GM18858 (cell line): Measurements from ENCODE around the gene COBL.

Experiments used
- ATAC-seq: cut with Tn5 transposase; IDR thresholded peaks from one replicate; pipeline ENCODE4 v1.9.1; 2021; ENCODE audit not compliant: unreplicated experiment

COBL gene

DNA sequence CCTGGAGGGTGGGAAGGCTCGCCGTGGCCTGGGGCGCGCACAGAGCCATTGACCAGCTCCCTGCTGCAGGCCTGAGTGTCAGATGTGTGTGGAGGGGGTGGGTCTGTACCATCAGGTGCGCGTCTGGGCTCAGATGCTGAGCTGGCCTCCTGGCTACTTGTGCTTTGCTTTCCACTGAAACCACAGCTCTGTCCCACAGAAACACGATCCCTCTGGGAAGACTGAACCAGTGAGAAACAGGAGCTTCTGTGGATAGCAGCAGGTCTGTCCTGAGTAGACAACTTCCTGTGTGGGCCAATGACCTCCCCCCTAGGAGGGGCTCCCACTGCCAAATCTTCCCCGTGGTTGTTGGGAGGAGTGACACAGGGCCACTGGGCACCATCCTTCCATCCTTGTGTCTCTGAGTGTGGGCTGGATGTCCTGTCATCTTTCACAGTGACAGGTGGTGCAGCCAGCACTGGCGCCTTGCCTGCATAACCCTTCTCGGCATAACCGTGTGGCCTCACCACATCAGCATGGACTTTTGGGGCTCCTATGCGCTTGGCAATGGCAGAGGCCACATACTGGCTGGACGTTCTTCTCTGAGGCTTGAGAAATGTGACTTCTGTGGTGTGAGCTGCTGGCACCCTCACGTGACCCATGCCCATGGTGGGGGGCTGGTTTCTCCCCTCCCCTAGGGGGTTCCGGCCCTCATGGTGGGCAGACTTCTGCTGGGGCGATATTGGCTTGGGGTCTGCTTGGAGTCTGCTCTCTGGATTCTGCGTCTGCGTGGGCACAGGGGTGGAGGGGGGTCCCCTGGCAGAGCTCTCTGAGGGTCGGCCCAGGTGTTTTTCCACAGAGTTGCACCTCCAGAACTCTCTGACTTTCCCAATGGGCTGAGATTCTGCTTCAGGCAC is 288.4 kb downstream of the COBL start:
- no peak for ATAC-seq

DNA sequence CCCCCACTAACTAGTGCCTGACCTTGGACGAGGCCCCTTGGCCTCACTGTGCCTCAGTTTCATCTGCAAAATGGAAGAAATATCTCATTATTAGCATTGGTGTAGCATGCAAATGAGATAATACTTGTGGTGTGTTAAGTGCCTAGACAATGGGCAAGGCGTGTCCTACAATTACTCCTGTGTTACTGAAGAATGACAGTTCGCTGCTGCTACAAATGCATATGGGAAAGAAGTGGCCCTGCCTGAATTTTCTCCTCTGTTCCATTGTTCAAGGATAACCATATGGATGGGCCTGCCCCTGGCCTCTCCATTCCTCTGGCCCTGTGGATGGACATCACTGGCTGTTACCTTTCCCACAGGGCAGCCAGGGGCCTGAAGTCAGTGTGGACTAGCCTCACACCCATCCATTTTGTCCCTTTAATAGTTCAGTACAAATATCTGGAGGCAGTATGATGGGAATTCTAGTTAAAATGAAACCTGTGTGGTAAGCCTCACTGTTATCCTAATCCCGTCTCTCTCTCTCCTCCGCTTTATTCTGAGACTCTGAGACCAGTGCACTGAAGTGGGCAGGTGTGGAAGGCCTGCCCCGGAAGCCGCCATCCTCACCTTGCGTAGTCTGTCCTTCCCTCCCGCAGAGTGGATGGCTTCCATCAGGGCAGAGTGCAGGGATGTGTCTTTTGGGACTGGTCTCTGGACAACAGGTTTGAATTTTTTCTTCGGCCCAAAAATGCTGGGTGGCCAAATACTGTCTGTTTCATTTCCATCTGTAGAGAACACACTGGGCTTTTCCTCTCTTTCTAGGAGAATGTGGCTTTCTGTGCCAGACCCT is 289.3 kb downstream of the COBL start:
- no peak for ATAC-seq

DNA sequence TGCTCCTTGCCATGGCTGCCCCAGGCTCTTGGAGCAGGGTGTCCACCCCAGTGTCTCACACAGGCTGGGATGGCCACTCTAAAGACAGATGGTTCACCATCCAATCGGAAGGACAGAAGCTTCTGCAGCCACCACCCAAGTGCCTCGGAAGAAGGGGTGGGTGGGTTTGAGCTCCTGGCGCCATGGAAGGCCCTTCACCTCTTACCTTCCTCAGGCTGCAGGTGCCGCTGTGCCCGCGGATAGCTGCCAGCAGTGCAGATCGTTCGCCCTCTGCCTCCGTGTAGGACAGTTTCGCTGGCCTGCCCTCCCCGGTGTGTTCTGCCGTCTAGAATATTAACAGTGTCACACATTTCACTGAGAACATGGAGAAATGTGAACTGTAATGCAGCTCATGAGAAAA is 290.3 kb downstream of the COBL start:
- no peak for ATAC-seq

DNA sequence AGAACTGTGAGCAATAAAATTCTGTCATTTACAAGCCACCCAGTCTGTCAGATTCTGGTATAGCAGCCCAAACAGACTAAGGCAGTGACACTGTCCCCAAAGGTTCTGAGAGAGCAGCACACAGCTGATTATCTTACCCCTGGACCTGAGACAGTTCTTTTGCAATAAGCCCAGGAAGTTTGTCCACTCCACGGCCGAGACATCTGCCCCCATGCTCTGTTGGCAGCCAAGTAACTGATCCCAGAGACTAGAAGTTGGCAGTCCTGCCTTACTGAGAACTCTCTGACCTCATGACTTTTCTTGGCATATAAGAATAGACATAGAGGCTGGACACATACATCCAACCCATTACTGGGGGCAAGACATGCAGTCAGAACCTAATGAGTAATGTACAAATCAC is 290.9 kb downstream of the COBL start:
- ATAC-seq = no peak

DNA sequence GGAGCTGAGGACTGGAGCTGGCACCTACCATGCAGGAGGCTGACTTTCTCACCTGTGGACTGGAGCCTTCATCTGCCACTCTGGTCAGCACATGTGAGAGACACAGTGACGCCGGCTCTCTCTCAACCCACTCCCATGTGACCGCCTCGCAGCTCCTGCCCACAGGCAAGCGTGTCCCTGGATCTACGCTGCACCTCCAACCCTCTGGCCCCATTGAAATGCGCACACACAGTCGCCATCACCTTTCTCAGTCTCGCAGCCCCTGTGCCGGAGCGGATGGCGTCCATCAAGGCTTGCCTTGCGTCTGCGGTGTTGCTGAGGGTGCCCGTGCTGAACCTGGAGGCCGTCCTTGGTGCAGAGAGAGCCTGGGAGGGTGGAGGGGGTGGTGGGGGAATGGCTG is 291.7 kb downstream of the COBL start:
- ATAC-seq = no peak

DNA sequence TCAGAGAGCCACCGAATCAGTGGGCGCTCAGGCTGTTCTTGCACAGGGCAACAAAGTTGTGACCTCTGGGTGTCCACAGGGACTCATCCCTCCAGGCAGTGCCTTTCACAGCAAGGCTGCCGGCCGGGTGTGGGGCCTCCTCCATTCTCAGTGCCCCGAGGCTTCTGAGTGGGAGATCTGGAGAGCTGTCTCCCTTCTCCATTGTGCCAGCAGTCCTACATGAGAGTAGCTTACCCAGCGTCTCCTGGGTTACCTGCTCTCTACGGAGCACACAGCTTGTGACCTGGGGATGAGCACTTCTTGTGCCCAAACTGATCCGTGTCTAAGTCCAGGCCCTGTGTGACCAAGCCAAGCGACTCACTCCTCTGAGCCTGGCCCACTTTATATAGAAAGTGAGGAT is 293.1 kb downstream of the COBL start:
- no peak for ATAC-seq

DNA sequence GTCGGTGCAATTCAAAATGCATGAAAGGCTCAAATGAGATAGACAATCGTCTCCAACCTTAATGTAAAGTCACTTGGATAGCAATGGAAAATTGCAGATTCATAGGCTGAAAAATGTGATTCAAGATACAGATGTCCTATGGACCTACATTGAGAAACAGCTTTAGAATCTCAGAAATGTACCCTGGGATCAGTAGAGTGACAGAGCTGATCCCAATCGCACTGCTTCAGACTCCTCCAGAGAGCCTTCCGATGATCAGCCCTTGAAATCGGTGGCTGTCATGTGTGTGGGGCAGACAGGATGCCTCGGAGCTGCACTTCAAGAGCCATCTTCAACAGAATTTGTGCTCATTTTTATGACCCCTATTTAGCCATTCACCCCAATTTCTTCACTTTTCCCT is 293.8 kb downstream of the COBL start:
- ATAC-seq = no peak

DNA sequence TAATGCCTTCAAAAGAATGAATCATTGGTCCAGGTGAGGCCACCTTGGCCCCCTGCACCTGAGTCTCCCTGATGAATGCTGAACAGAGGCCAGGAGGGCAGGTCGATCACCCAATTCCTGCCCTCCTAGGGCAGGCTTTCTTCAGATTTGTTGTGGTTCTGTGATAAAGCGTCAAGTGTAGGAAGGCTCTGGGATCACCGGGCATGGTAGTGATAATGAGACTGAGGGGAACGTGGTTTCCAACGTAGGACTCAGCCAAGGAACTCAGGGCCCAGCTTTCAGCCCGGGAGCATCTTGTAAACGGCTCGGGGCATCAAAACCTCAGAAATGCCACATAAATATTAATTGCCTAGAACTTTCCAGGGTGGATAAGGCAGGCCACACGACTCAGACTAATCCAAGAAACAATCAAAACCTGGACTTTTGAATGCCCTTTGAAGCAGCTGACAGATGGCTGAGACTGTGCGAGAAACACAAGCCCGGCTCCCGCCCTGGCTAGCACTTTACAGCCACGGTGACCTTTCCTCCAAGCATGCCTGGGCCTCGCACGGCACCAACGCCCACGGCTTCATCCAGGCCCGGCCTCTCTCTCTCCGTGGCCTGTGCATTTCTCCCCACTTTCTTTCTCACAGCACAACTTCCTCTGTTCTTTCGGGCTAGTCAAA is 294.6 kb downstream of the COBL start:
- ATAC-seq = no peak

DNA sequence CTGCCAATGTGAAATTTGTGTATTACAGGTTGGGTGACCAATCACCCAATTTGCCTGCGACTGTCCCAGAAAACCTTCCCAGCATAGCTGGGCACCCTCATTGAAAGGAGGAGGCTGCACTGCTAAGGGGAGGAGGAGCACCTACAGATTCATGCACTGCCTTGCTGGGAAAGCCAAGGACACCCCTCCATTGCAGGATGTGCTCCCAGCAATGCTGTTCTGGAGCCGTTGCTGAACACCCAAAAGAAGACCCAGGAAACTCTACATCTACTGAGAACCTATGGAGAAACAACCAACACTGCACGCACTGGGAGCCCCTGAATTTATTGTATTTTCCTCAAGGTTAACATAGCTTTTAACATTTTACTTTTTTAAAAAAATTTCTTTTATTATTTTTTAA is 295.7 kb downstream of the COBL start:
- ATAC-seq = no peak

DNA sequence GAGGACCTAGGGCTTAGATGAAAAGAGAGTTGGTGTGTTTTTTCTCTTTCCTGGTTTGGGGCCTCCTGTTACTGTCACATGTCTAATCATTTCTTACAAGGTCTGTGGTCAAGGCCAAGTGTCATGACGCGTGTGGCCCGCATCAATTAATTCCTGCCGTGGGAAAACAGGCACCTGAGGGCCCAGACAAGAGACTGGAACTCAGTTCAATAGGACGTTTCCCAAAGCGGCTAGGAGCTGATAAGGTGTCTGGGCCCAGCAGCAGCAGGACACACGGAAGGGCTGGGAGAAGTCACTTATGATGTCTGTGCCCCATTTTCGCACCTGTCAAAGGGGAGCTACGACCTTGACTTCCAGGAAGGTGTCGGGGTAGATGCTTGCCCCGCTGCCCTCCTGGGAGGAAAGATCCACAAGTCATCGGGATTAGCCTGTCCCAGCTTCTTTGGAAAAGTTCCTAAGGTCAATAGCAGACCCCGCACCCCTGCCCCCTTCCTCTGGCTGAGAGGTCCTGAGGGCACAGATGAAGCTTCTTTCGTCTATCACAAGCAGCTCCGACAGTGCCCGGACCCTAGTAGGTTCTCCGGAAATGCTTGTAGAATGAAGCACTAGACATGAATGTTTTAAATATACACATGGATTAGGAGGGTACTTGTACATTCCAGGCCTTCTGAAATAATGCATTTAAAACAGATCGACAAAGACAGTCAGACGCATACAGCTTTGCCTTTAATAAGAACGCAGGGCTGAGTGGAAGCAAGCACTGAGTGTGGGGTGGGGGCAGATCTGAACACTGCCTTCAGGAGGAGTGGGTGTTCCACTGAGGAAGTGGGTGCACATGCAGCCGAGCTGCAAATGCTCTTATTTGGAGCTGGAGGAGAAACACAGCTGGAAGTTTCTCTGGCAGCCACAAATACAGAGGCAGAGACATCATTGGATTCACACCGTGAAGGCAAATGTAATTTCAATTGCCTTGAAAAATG is 296.4 kb downstream of the COBL start:
- ATAC-seq = no peak

DNA sequence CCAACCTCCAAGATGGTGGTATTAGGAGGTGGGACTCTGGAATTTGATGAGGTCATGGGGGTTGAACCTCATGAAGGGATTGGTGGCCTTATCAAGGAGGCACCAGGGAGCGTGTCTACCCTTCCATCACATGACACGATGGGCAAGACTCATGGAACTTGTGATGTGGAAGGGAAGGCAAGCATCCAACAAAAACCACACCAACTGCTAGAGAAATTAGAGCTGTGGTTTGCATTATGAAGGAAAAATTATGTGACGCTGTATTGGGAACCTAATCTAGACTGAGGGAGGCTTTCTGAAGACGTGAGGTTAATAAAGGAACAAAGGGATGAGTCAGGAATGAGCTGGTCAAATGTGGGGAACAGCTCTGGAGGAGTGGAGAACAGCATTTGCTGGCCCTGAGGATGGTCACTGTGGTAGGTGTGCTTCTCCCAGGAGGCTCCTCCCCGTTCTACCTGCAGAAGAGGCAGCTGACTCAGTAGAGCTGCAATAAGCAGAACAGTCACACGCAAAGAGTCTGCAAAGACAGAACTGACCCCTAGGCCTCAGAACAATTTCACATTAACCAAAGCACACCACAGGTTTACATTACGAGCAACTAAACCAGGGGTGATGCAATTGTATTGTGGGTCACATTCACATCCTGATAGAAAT is 297.3 kb downstream of the COBL start:
- no peak for ATAC-seq

DNA sequence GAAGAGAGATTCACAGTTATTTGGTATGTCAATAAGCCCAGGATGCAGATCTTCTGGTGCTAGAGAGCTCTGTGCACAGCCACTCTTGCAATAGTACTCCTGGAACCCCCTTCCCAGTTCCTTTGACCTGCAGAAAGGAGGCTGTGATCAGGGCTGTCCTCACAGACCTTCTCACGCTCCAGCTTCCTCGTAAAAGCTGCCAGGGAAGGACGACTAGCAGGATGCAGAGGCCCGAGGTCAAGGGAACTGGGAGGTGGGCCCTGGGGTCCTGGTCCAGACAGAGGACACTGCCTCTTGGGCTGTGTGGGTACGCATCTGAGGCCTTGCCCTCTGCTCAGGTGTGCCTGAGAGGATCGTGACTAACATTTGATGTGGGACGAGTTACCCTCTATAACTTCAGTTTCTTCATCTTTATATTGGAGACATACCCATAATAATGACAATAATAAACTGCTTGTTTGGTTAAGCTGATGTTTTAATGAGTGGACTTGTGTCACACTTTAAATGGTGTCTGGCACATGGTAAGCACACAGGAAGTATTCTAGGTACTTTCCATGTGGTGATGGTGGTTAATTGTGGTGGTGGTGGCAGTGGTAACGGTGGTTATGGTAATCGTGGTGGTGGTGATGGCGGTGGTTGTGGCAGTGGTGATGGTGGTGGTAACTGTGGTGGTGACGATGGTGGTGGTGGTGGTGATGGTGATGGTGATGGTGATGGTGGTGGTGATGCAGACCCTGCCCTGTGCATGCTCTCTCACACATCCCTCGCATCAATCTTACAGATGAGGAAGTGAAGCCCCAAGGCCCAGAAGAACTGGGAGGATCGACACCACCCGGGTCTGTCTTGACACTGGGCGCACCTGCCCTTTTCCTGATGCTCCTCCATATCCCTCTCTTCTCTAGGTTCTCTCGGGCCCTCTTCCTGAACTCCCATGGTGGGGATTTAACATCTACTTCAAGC is 298.8 kb downstream of the COBL start:
- no peak for ATAC-seq

DNA sequence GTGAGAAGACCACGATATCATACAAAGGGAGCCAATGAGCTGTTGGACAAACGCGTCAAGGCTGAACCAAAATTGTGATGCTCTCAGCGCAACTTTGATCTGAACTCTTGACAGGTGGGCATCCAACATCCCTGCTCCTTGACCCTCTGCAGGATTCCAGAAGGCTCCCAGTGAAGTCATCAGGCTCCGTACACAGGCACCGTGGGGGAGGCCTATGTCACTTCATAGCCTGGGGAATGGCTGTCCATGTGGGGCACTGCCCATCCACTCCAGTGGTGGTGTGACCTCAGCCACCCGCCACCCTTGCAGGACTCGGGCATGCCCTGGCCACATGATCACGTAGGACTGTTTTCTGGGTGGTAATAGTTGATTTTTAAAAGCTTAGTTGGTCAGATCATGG is 300.1 kb downstream of the COBL start:
- ATAC-seq = no peak

DNA sequence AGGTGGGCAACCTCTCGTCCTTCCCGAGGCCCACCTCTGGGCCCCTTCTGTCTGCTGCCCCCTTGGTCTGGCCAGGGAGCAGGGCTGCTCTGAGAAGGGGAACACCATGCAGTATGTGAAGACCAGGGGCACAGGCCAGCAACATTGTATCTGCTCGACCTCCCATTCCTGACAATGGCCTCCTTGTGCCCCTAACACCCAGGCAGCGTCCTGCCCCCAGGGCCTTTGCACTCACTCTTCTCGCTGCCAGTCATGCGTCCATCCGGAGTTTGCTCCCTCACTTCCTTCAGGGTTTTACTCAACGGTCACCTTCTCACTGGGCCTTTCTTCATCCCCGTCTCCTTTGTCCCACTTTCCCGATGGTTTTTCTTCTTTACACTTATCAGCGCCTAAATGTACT is 301.0 kb downstream of the COBL start:
- no peak for ATAC-seq

DNA sequence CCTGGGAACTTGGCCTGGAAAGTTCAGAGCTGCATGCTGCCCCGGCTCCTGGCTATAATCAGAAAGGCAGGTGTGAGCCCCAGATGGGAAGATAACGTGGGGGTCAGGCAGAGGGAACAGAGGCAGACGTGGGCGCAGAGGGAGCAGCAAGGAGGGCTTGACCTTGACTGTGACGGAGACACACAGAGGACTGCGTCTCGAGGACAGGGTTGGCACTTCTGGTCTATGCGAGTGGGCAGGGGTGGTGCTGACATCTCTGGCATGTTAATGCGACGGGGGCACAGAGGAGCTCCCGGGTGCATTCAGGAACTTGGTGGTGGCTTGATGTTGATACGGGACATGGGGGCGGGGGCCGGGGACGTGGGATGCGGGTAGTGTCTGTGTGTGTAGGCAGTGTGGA is 301.8 kb downstream of the COBL start:
- no peak for ATAC-seq

DNA sequence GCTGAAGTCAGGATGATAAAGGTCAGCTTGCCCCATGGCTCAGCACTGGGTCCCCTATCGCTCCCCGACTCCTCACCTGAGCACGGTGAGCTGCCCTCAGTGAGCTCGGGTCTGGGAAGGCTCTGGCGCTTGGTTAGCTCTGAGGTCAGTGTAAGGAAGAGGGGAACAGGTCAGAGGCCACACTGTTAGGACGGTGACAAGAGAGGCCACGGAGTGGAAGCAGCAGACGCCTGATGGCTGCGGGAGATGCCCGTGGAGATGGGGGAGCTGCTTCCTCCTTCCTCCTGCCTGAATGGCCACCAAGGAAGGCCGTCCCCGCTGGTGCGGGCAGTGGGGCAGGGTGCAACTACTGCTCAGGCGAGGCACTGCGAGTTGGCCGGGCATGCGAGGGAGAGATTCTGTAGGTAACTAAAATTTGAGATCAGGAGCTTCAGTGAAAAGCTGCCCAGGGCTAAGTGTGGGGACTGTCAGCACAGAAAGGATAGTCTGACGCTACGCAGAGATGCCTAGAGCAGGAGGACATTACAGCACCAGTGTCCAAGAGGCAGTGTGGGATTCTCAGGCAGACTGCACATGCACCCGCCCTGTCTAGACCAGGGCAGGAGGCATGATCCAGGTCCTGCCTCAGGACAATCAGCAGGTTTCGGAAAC is 302.6 kb downstream of the COBL start:
- no peak for ATAC-seq

DNA sequence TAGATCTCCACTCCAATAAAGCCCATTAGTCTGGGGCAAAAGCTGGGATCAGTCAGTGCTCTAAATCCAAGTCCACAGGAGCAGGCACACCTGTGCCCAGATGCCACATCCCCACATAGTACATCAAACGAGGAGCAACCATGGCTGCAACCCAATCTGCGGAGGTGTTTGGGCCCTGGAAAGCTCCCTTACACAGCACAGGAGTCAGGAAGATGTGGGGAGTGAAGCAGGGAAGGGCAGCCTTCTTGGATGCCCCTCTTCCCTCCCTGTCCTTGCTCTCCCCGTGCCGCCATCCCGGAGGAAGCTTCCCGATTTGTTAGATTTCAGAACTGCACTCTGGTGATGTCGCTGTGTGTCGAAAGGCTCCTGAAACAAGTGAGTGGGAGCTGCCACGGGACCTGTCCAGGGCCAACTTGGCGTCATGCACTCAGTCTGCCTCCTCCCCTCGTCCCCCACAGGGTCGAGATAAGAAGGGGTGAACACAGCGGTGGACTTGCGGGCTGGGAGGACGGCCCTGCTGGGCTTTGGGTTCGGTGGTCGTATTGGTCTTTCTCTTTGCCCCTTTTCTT is 303.3 kb downstream of the COBL start:
- ATAC-seq = no peak

DNA sequence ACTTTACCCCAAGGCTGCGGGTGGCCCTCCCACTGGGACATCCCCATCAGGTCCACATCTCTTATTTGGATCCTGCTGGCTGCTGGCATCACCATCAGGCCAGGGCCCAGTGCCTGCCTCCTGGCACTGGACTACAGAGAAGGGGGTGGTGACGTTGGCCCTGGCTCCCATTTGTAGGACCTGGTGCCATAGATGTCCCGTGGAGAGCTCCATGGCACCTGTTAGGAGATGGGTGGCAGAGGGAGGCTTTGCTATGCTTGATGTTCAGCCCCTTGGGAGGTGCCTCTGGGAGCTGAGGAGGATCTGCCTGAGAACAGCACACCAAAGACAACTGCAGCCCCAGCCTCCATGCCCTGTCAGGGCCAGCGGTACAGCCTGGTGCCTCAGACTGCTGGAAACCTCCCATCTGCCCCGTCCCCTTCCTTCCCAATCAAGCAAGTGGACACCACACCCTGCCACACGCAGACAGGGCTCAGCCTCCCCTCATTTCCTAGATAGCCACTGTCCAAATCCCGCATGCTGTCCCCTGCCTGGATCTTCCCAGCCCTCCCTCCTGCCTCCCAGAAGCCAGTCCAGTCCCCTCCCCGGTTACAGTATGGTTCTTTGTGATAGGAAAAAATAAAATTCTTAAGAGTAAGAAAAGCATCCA is 303.9 kb downstream of the COBL start:
- no peak for ATAC-seq
